GM23338 (cell line): Measurements from ENCODE around the gene DHRS7B.

Source experiments
- EZH2 ChIP-seq: fragments of 200-600 bp; sonication (generic); IDR thresholded peaks from one replicate; pipeline ENCODE4 v1.8.0; 2017; ENCODE audit warnings: antibody characterized with exemption, mild to moderate bottlenecking, low read depth; ENCODE audit not compliant: unreplicated experiment
- POLR2AphosphoS5 ChIP-seq: IDR thresholded peaks from 2 replicates; pipeline ENCODE4 v1.6.1; 2016; ENCODE audit warnings: antibody characterized with exemption, low read depth
- ZNF114 ChIP-seq: fragments of 250-450 bp; sonication (Bioruptor Pico); IDR thresholded peaks from 2 replicates; pipeline ENCODE4 v1.5.0; 2020; ENCODE audit warnings: mild to moderate bottlenecking, moderate library complexity
- TF ChIP-seq, protein P1 (sequence below), 2 experiments: fragments of 200-600 bp in 1 of 2; sonication (generic) in 1 of 2; conservative IDR thresholded peaks; 2 replicates each; pipeline versions ENCODE4 v1.5.1 to v1.6.1; 2016 to 2017; ENCODE audit warnings: antibody characterized with exemption in 2 of 2, low read depth in 2 of 2, mild to moderate bottlenecking in 2 of 2, moderate library complexity in 1 of 2

DNA sequence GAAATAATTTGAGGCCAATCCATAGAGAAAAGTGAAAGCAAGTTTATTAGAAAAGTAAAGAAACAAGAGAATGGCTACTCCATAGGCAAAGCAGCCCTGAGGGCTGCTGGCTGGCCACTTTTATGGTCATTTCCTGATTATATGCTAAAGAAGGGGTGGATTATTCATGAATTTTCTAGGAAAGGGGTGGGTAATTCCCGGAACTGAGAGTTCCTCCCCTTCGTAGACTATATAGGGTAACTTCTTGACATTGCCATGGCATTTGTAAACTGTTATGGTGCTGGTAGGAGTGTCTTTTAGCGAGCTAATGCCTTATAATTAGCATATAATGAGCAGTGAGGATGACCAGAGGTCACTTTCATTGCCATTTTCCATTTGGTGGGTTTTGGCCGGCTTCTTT lies 4.4 kb downstream of the DHRS7B start:
- TF ChIP-seq, protein P1, sequence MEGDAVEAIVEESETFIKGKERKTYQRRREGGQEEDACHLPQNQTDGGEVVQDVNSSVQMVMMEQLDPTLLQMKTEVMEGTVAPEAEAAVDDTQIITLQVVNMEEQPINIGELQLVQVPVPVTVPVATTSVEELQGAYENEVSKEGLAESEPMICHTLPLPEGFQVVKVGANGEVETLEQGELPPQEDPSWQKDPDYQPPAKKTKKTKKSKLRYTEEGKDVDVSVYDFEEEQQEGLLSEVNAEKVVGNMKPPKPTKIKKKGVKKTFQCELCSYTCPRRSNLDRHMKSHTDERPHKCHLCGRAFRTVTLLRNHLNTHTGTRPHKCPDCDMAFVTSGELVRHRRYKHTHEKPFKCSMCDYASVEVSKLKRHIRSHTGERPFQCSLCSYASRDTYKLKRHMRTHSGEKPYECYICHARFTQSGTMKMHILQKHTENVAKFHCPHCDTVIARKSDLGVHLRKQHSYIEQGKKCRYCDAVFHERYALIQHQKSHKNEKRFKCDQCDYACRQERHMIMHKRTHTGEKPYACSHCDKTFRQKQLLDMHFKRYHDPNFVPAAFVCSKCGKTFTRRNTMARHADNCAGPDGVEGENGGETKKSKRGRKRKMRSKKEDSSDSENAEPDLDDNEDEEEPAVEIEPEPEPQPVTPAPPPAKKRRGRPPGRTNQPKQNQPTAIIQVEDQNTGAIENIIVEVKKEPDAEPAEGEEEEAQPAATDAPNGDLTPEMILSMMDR (conservative IDR thresholded peaks at IDR 0.05; ENCODE audit: low read depth in 2 of 2), result no peak
- TF ChIP-seq POLR2AphosphoS5 (no peak), ZNF114 (CRISPR knock-in tag) (no peak), EZH2 (no peak)
